Subcutaneous adipose tissue (tissue), 4 donors: ENCODE data around the gene TNPO1. TPM values are rescaled to one million over a fixed set of nuclear protein-coding genes. Genes with fewer than 3 reads are reported as not detected.

Experiments
- total RNA-seq, 4 donors: library from RNA; depleted of rRNA; stranded (reverse); fragments of >200 nt; gene quantifications; one replicate each; pipeline ENCODE4 v1.1.0, GENCODE V29; 2016
- TF ChIP-seq, protein P1 (sequence below): fragments of 450-650 bp; IDR thresholded peaks from one replicate; pipeline ENCODE4 v1.5.1; 2016; ENCODE audit warnings: low read depth, mild to moderate bottlenecking, control low read depth, antibody characterized with exemption, moderate library complexity

Gene TNPO1
- total RNA-seq, 4 donors from 2014 or later = 92.1 to 130 (median 103) TPM

DNA sequence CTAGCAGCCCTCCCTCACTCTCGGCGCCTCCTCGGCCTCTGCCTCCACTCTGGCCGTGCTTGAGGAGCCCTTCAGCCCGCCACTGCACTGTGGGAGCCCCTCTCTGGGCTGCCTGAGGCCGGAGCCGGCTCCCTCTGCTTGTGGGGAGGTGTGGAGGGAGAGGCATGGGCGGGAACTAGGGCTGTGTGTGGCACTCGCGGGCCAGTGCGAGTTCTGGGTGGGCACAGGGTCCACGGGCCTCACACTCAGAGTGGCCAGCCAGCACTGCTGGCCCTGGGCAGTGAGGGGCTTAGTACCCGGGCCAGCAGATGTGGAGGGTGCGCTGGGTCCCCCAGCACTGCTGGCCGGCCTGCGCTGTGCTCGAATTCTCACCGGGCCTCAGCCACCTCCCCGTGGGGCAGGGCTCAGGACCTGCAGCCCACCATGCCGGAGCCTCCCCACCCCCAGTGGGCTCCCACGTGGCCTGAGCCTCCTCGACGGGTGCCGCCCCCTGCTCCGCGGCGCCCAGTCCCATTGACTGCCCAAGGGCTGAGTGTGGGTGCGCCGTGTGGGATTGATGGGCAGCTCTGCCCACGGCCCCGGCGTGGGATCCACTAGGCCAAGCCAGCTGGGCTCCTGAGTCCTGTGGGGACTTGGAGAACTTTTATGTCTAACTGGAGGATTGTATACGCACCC, 109.0 kb downstream of the TNPO1 start:
- TF ChIP-seq, protein P1, sequence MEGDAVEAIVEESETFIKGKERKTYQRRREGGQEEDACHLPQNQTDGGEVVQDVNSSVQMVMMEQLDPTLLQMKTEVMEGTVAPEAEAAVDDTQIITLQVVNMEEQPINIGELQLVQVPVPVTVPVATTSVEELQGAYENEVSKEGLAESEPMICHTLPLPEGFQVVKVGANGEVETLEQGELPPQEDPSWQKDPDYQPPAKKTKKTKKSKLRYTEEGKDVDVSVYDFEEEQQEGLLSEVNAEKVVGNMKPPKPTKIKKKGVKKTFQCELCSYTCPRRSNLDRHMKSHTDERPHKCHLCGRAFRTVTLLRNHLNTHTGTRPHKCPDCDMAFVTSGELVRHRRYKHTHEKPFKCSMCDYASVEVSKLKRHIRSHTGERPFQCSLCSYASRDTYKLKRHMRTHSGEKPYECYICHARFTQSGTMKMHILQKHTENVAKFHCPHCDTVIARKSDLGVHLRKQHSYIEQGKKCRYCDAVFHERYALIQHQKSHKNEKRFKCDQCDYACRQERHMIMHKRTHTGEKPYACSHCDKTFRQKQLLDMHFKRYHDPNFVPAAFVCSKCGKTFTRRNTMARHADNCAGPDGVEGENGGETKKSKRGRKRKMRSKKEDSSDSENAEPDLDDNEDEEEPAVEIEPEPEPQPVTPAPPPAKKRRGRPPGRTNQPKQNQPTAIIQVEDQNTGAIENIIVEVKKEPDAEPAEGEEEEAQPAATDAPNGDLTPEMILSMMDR = no peak

- TF ChIP-seq, protein P1 = no peak
Observed at GRCh38 chr5:72936893-72937292, 120.4 kb downstream of the TNPO1 start.

DNA sequence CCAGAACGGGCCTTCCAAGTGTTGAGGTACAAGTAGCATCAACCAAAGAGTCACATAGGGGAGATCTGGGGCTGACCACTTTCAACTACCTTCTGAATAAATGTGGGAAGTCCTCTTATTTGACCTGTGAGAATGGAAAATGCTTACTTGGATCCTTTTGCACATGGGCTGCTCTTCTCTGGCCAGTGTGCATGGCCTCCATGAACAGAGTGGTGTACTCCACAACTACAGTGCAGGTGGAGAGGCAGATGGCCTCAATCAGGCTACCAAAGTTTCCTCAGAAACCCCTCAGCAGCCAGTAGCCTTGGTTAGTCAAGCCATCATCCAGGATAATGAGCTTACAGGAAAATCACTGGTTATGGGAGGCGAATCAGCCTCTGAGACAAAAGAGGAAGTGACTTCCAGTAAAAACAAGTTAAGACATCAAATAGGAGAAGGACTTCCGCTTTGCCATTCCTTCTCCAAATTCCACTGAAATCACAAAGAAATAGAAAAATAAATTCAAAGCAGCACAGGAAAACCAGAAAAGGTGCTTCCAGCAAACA, 121.1 kb downstream of the TNPO1 start:
- TF ChIP-seq, protein P1 = no peak

GRCh38 chr5:72938206-72938605, 121.7 kb downstream of the TNPO1 start:
- TF ChIP-seq, protein P1 = no peak

- TF ChIP-seq, protein P1 = no peak
Observed at GRCh38 chr5:72940082-72940481, 123.6 kb downstream of the TNPO1 start.

DNA sequence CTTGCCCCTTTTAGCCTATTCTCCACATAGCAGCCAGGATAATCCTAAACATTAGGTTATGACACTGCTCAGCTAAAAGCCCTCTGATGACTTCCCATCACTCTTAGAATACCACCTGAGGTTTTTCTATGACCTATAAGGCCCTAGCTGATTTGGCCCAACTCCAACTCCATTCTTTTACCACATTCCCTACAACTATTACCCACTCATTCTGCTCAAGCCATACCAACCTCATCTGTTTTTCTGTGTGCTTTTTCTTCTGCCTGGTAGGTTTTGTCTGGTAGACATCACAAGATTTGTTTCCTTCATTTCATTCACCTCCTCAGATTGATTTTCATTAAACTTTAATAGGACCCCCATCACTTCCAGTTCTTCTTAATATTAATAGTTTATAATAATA, 126.8 kb downstream of the TNPO1 start:
- TF ChIP-seq, protein P1 = no peak

DNA sequence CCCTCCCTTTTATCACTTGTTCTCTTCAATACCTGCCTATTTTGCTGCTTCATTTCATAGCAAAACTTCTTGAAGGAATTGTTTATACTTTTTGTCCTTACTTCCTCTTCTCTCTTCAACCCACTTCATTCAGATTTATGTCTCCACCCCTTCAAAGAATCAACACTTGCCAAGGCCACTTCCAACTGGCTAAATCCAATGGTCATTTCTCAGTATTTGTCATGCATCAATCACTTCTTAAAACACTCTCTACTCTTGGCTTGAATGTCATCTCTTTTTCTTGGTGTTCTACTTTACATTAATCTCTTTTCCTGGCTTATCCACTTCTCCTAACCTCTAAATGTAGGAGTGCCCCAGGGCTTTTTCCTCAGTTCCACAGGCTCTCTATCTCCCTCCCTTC, 131.0 kb downstream of the TNPO1 start:
- TF ChIP-seq, protein P1 = no peak
